ENCODE results near the gene C3orf38. TPM values are rescaled to one million over a fixed set of nuclear protein-coding genes. Genes with fewer than 3 reads are reported as not detected.
A peak's percentile ranks its signal among the peaks of the same experiment; 100 is the strongest.

Gene C3orf38
- total RNA-seq, 2 experiments from 2014 or later, result 22.4 to 27.4 TPM

DNA sequence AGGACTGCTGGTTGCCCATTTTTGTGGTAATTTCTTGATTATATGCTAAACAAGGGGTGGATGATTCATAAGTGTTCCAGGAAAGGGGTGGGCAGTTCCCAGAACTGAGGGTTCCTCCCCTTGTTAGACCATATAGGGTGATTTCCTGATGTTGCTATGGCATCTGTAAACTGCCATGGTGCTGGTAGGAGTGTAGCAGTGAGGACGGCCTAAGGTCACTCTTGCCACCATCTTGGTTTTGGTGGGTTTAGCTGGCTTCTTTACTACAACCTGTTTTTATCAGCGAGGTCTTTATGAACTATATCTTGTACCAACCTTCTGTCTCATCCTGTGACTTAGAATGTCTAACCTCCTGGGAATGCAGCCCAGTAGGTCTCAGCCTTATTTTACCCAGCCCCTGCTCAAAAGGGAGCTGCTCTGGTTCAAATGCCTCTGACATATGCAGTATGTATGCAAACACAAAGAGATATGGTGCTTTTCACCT, 46.2 kb downstream of the C3orf38 start:
- DNase-seq, result peak; percentile 78
- H3K9me3 Mint-ChIP-seq (ENCODE audit: low read depth), result no peaks in the 10 kb centered on the region
- H3K27me3 Mint-ChIP-seq, result peaks cover 4% of the 10 kb centered on the region
- peaks cover 7% of the 10 kb centered on the region for H3K4me1 Mint-ChIP-seq
- POLR2A ChIA-PET, result no interaction called here
- H3K4me3 Mint-ChIP-seq, result no peak overlapping the region
- intact Hi-C loops (cut with DNase I, micrococcal nuclease), result no loop called here
- CTCF ChIA-PET, result no interaction called here
- H3K36me3 Mint-ChIP-seq (ENCODE audit: low read depth), result no peaks in the 10 kb centered on the region
- no peak overlapping the region for H3K27ac Mint-ChIP-seq
- peak; percentile 88 for ATAC-seq

DNA sequence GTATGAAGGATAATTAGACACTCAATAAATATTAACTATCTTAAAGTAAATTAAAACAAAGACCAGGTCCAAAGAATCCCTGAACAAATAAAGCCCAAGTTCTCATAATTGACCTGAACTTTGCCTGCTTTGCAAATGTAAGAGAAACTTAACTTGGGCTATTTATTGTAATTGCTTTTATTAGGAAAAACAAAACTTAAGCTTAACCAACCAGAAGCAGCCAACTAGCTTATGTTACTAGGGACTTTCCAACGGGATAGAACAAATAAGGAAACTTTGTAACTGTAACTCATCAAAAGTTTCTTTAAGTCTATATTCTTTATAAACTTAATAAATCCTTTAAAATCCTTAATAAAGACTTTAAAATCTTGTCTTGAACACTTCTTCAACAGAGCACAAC, 48.4 kb downstream of the C3orf38 start:
- Mint-ChIP-seq H3K27me3 (peaks cover 2% of the 10 kb centered on the region), H3K27ac (no peak overlapping the region), H3K9me3 (ENCODE audit: low read depth) (no peaks in the 10 kb centered on the region), H3K4me1 (peaks cover 7% of the 10 kb centered on the region), H3K36me3 (ENCODE audit: low read depth) (no peaks in the 10 kb centered on the region), H3K4me3 (no peak overlapping the region)
- intact Hi-C loops (cut with DNase I, micrococcal nuclease), result no loop called here
- CTCF ChIA-PET, result no interaction called here
- DNase-seq (no peak), ATAC-seq (no peak)
- POLR2A ChIA-PET, result no interaction called here

DNA sequence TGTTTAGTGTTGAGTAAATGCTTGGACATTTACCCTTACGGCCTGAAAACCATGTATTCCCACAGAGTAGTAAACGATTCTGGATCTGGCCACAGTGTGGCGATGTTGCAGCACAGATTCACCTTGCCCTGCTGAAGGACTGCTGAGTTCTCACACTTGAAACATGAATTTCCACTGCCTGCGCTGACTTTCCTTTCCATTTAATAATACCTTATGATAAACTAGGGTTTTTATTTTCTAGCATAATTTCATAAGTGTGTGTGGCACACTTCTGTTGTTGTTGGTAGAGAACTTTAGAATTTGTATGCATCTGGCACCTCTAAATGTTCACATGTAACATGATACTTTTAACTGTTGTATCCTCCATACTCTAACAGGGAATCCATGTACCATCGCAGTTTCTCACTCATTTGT, 53.9 kb downstream of the C3orf38 start:
- Mint-ChIP-seq H3K4me1 (no peaks in the 10 kb centered on the region), H3K9me3 (ENCODE audit: low read depth) (no peaks in the 10 kb centered on the region), H3K4me3 (no peak overlapping the region), H3K27me3 (no peaks in the 10 kb centered on the region), H3K36me3 (ENCODE audit: low read depth) (no peaks in the 10 kb centered on the region), H3K27ac (no peak overlapping the region)
- CTCF ChIA-PET, result no interaction called here
- ATAC-seq, result peak; percentile 80
- intact Hi-C loops (cut with DNase I, micrococcal nuclease), result loop anchor here (1.0 to 5.0 kb wide), 4 partner anchors 894 to 1889 kb away; no protein-coding TSS in a partner anchor
- POLR2A ChIA-PET, result no interaction called here
- DNase-seq, result peak; percentile 78

Other genes starting within 250 kb of the C3orf38 start
- gene CGGBP1, start 91.0 kb upstream of the C3orf38 start, total RNA-seq, result 10 to 100 TPM; 85.4 to 95.5 TPM
- gene ZNF654, start 90.7 kb upstream of the C3orf38 start, total RNA-seq, result 10 to 100 TPM; 21.3 to 28.9 TPM

Data from activated CD4-positive, alpha-beta T cell treated with anti-CD3 and anti-CD28 coated beads for 36 hours (primary cell).